A673 (cell line): ENCODE data around the gene REP15.

Source experiments
- CTCF ChIP-seq: fragments of 300-800, 200-600 bp; sonication (generic); conservative IDR thresholded peaks from 2 replicates; pipeline ENCODE4 v1.5.1; 2017; ENCODE audit warnings: low read depth, mild to moderate bottlenecking, antibody characterized with exemption, low read length, moderate library complexity, mixed read lengths
- EZH2 ChIP-seq: fragments of 200-600 bp; sonication (generic); IDR thresholded peaks from 2 replicates; pipeline ENCODE4 v1.6.1; 2017; ENCODE audit warnings: borderline replicate concordance, low read depth, mild to moderate bottlenecking, mixed read lengths, antibody characterized with exemption, low read length; ENCODE audit not compliant: poor library complexity, severe bottlenecking

- TF ChIP-seq CTCF (no peak), EZH2 (no peak)
Observed at GRCh38 chr12:27672643-27673042, 23.6 kb upstream of the REP15 start.
